Erythroblast (primary cell): ENCODE results near the gene CALHM4.

ENCODE experiments used
- GATA1 ChIP-seq: IDR thresholded peaks from 2 replicates; pipeline ENCODE4 v1.6.1; 2011; ENCODE audit warnings: low read depth, mild to moderate bottlenecking, control low read depth, low read length, moderate library complexity
- POLR2A ChIP-seq: IDR thresholded peaks from 2 replicates; pipeline ENCODE4 v1.6.1; 2011; ENCODE audit warnings: mild to moderate bottlenecking, low read length

GRCh38 chr6:116596815-116597214 is 43.3 kb downstream of the CALHM4 start:
- TF ChIP-seq POLR2A (no peak), GATA1 (no peak)
